Mammary epithelial cell (primary cell): ENCODE results near the gene PAK1.
"Not testable (repeated sequence)": the region's sequence is repeated elsewhere in the genome, so short reads cannot be mapped to it uniquely, and the experiment has no call there.

Source experiments
- CTCF ChIP-seq, 2 donors: IDR thresholded peaks in 1 of 2; conservative IDR thresholded peaks in 1 of 2; 2 replicates each; pipeline ENCODE4 v1.5.1; 2011 to 2012; ENCODE audit warnings: inconsistent platforms in 2 of 2, low read length in 2 of 2, mild to moderate bottlenecking in 2 of 2, control low read depth in 1 of 2, low read depth in 1 of 2; ENCODE audit not compliant: insufficient read depth in 1 of 2; ENCODE audit errors: extremely low read depth in 1 of 2
- EZH2 ChIP-seq: IDR thresholded peaks from 2 replicates; pipeline ENCODE4 v1.6.1; 2012; ENCODE audit warnings: low read length, inconsistent platforms, borderline replicate concordance

GRCh38 chr11:77385255-77385771 is 88.6 kb downstream of the PAK1 start:
- TF ChIP-seq CTCF (conservative IDR thresholded peaks at IDR 0.05 in 1 of 2, IDR thresholded peaks at IDR 0.05 in 1 of 2; ENCODE audit: extremely low read depth in 1 of 2, insufficient read depth in 1 of 2, low read depth in 1 of 2, low read length in 2 of 2); EZH2: not testable (repeated sequence)
